DOHH2 (cell line): ENCODE data around the gene MED28.

Experiments
- H3F3A ChIP-seq: fragments of 200-600 bp; sonication (generic), shearing (Covaris generic); 2 replicates; pipeline ENCODE4 v1.6.0; 2016; ENCODE audit warnings: antibody characterized with exemption, mild to moderate bottlenecking; ENCODE audit not compliant: control insufficient read depth, insufficient read depth
- H3K27ac ChIP-seq: fragments of 200-600 bp; sonication (generic); 2 replicates; pipeline ENCODE4 v1.5.1; 2014; ENCODE audit warnings: low read depth, mild to moderate bottlenecking, low read length, moderate library complexity
- H3K27me3 ChIP-seq: fragments of 200-600 bp; sonication (generic); 2 replicates; pipeline ENCODE4 v1.6.1; 2014; ENCODE audit warnings: mild to moderate bottlenecking, low read length, mixed read lengths; ENCODE audit not compliant: control insufficient read depth
- H3K36me3 ChIP-seq: fragments of 200-600 bp; sonication (generic); 2 replicates; pipeline ENCODE4 v1.6.1; 2014; ENCODE audit warnings: mild to moderate bottlenecking, low read length, moderate library complexity, mixed read lengths; ENCODE audit not compliant: control insufficient read depth
- H3K4me1 ChIP-seq: fragments of 200-600 bp; sonication (generic); 2 replicates; pipeline ENCODE4 v1.6.1; 2014; ENCODE audit warnings: mild to moderate bottlenecking, low read length, mixed read lengths; ENCODE audit not compliant: control insufficient read depth
- H3K4me2 ChIP-seq: fragments of 200-600 bp; sonication (generic); 2 replicates; pipeline ENCODE4 v1.6.0; 2014; ENCODE audit warnings: mild to moderate bottlenecking, low read length, moderate library complexity
- H3K4me3 ChIP-seq: fragments of 200-600 bp; sonication (generic); 2 replicates; pipeline ENCODE4 v1.5.1; 2014; ENCODE audit warnings: mild to moderate bottlenecking, low read length, mixed read lengths
- H3K79me2 ChIP-seq: fragments of 200-600 bp; sonication (generic); 2 replicates; pipeline ENCODE4 v1.6.1; 2014; ENCODE audit warnings: mild to moderate bottlenecking, low read length, mixed read lengths; ENCODE audit not compliant: control insufficient read depth
- H3K9me2 ChIP-seq: fragments of 200-600 bp; sonication (generic); replicated peaks from 2 replicates; pipeline ENCODE4 v1.6.1; 2014; ENCODE audit warnings: mild to moderate bottlenecking, low read length, mixed read lengths; ENCODE audit not compliant: control insufficient read depth
- H3K9me3 ChIP-seq: fragments of 200-600 bp; sonication (generic); 2 replicates; pipeline ENCODE4 v1.6.1; 2014; ENCODE audit warnings: antibody characterized with exemption, low read length, mixed read lengths; ENCODE audit not compliant: control insufficient read depth, insufficient read depth
- H4K20me1 ChIP-seq: fragments of 200-600 bp; sonication (generic); 2 replicates; pipeline ENCODE4 v1.6.0; 2014; ENCODE audit warnings: low read depth, mild to moderate bottlenecking, antibody characterized with exemption, low read length, moderate library complexity; ENCODE audit not compliant: control insufficient read depth, insufficient read depth
- CTCF ChIP-seq: fragments of 200-600 bp; sonication (generic); IDR thresholded peaks from one replicate; pipeline ENCODE4 v1.5.1; 2014; ENCODE audit warnings: antibody characterized with exemption, mild to moderate bottlenecking, low read depth, low read length; ENCODE audit not compliant: poor library complexity, severe bottlenecking
- EZH2phosphoT487 ChIP-seq: fragments of 200-600 bp; sonication (generic); IDR thresholded peaks from 2 replicates; pipeline ENCODE4 v1.6.1; 2017; ENCODE audit warnings: borderline replicate concordance, mild to moderate bottlenecking, antibody characterized with exemption, low read length, moderate library complexity, mixed read lengths

The MED28 gene

GRCh38 chr4:17619416-17620105, 5.1 kb downstream of the MED28 start:
- Histone ChIP-seq H3K9me2 (no peaks in the 10 kb centered on the region), H3K27ac (no peak overlapping the region), H3K9me3 (no peaks in the 10 kb centered on the region), H3K27me3 (no peaks in the 10 kb centered on the region), H3K4me1 (peaks cover 32% of the 10 kb centered on the region), H3F3A (no peaks in the 10 kb centered on the region), H3K4me3 (no peak overlapping the region), H4K20me1 (peaks cover 19% of the 10 kb centered on the region), H3K4me2 (no peak overlapping the region), H3K79me2 (peaks cover 65% of the 10 kb centered on the region), H3K36me3 (peaks cover 86% of the 10 kb centered on the region)
- no peak for TF ChIP-seq CTCF
- TF ChIP-seq EZH2phosphoT487, result no peak

- TF ChIP-seq EZH2phosphoT487 (no peak), CTCF (no peak)
- Histone ChIP-seq H3K4me2 (no peak overlapping the region), H3K9me3 (no peaks in the 10 kb centered on the region), H3K27me3 (no peaks in the 10 kb centered on the region), H3F3A (no peaks in the 10 kb centered on the region), H3K4me1 (peaks cover 7% of the 10 kb centered on the region; the same call in 1 of the 2 replicates), H3K36me3 (peaks cover 96% of the 10 kb centered on the region), H3K4me3 (no peak overlapping the region), H3K9me2 (no peaks in the 10 kb centered on the region), H3K27ac (no peak overlapping the region), H3K79me2 (peaks cover 27% of the 10 kb centered on the region), H4K20me1 (peaks cover 6% of the 10 kb centered on the region; the same call in 1 of the 2 replicates)
Observed at GRCh38 chr4:17623451-17624001, 9.1 kb downstream of the MED28 start.

- no peaks in the 10 kb centered on the region for H3K27me3 ChIP-seq
- H3F3A ChIP-seq, result no peaks in the 10 kb centered on the region
- H3K9me3 ChIP-seq, result no peaks in the 10 kb centered on the region
- no peak overlapping the region for H3K4me3 ChIP-seq
- H4K20me1 ChIP-seq, result no peaks in the 10 kb centered on the region
- peaks cover 96% of the 10 kb centered on the region for H3K36me3 ChIP-seq
- H3K27ac ChIP-seq, result no peak overlapping the region
- peaks cover 19% of the 10 kb centered on the region for H3K79me2 ChIP-seq
- H3K9me2 ChIP-seq, result no peaks in the 10 kb centered on the region
- H3K4me2 ChIP-seq, result no peak overlapping the region
- no peaks in the 10 kb centered on the region for H3K4me1 ChIP-seq
- TF ChIP-seq EZH2phosphoT487 (no peak), CTCF (no peak)
Observed at GRCh38 chr4:17624821-17625220, 10.4 kb downstream of the MED28 start.
